HepG2 (cell line): ENCODE results near the gene CCNL1. TPM values are rescaled to one million over a fixed set of nuclear protein-coding genes. Genes with fewer than 3 reads are reported as not detected.
"Not testable (repeated sequence)": the region's sequence is repeated elsewhere in the genome, so short reads cannot be mapped to it uniquely, and the experiment has no call there.

ENCODE experiments used
- ATAC-seq: fragments of 200-7000 bp; cut with Tn5 transposase; 3 replicates; pipeline ENCODE4 v1.9.1; 2020; ENCODE audit warnings: mild to moderate bottlenecking, moderate library complexity
- BruUV-seq: library from RNA; stranded (reverse); fragments of 400-500 nt; replicated peaks from 2 replicates; lab custom pipeline; 2021; lab: Mats Ljungman, UMichigan
- CTCF ChIA-PET: fragments of 300-600 bp; formaldehyde crosslinking; extraction: SDS; loops from one replicate; lab custom pipeline; 2021; ENCODE audit warnings: low total read pairs, inconsistent platforms, low intra/inter-chr PET ratio; lab: Yijun Ruan, JAX
- POLR2A ChIA-PET: fragments of 350-600 bp; sonication (Branson Sonifier 250); formaldehyde crosslinking; loops from one replicate; lab custom pipeline; 2020; ENCODE audit warnings: antibody characterized with exemption, inconsistent platforms; lab: Yijun Ruan, JAX
- DNase-seq: peaks from one replicate; pipeline ENCODE4 v3.0.0-alpha.2; 2015; ENCODE audit warnings: low spot score
- FAIRE-seq: peaks from 3 replicates; lab custom pipeline; 2011; peaks lifted over from hg19 to GRCh38; lab: Jason Lieb, UNC
- H2AFZ ChIP-seq: one replicate; pipeline ENCODE4 v1.6.1; 2011; ENCODE audit warnings: low read length, inconsistent platforms
- H3K27ac ChIP-seq: fragments of 300-600 bp; 3 replicates; pipeline ENCODE4 v1.8.0; 2011; ENCODE audit warnings: mixed run types, mild to moderate bottlenecking, mixed read lengths, low read length, inconsistent platforms; ENCODE audit not compliant: insufficient read depth; ENCODE audit errors: extremely low read length
- H3K27me3 ChIP-seq, 2 experiments: fragments of 200-600 bp in 1 of 2; 2 replicates in 1 of 2; 3 replicates in 1 of 2; pipeline versions ENCODE4 v1.6.0 to v1.8.0; 2011; ENCODE audit warnings: low read length in 2 of 2, mild to moderate bottlenecking in 2 of 2, moderate library complexity in 2 of 2, inconsistent platforms in 1 of 2; ENCODE audit not compliant: insufficient read depth in 2 of 2, control insufficient read depth in 1 of 2
- H3K36me3 ChIP-seq, 2 experiments: fragments of 200-600 bp in 1 of 2; replicated peaks in 1 of 2; 2 replicates in 1 of 2; 3 replicates in 1 of 2; pipeline versions ENCODE4 v1.5.1 to v1.8.0; 2011; ENCODE audit warnings: low read length in 2 of 2, inconsistent platforms in 1 of 2; ENCODE audit not compliant: insufficient read depth in 2 of 2, control insufficient read depth in 1 of 2
- H3K4me1 ChIP-seq: 2 replicates; pipeline ENCODE4 v1.5.1; 2012; ENCODE audit warnings: low read length, inconsistent platforms; ENCODE audit not compliant: insufficient read depth
- H3K4me2 ChIP-seq: 2 replicates; pipeline ENCODE4 v1.6.0; 2011; ENCODE audit warnings: low read depth, low read length, inconsistent platforms
- H3K4me3 ChIP-seq, 3 experiments: fragments of 200-600 bp in 1 of 3; sonication (generic), shearing (Covaris generic) in 1 of 3; replicated peaks in 1 of 3; 2 replicates each; pipeline ENCODE4 v1.5.1; 2011 to 2016; ENCODE audit warnings: low read length in 3 of 3, inconsistent platforms in 2 of 3, low read depth in 2 of 3, mild to moderate bottlenecking in 2 of 3, control low read depth in 1 of 3, mixed read lengths in 1 of 3; ENCODE audit not compliant: insufficient read depth in 1 of 3
- H3K79me2 ChIP-seq: one replicate; pipeline ENCODE4 v1.6.1; 2011; ENCODE audit warnings: low read length, inconsistent platforms; ENCODE audit not compliant: insufficient read depth
- H3K9ac ChIP-seq: 2 replicates; pipeline ENCODE4 v1.6.0; 2011; ENCODE audit warnings: mild to moderate bottlenecking, low read depth, low read length, inconsistent platforms; ENCODE audit not compliant: insufficient read depth
- H3K9me3 ChIP-seq: 2 replicates; pipeline ENCODE4 v1.5.1; 2012; ENCODE audit warnings: mild to moderate bottlenecking, low read length
- H4K20me1 ChIP-seq: 2 replicates; pipeline ENCODE4 v1.6.0; 2011; ENCODE audit warnings: inconsistent platforms, mild to moderate bottlenecking, low read length, moderate library complexity; ENCODE audit not compliant: insufficient read depth
- NFE2L1 ChIP-seq: sonication (generic); formaldehyde crosslinking; IDR thresholded peaks from 2 replicates; pipeline ENCODE4 v1.4.0; 2020; ENCODE audit warnings: missing genetic modification reagents, mild to moderate bottlenecking, borderline replicate concordance
- POGZ ChIP-seq: sonication (generic); formaldehyde crosslinking; IDR thresholded peaks from 2 replicates; pipeline ENCODE4 v1.4.0; 2020; ENCODE audit warnings: mild to moderate bottlenecking, missing genetic modification reagents
- SNRNP70 ChIP-seq: fragments of 200-400 bp; formaldehyde crosslinking; IDR thresholded peaks from 2 replicates; pipeline ENCODE4 v1.6.1; 2017; ENCODE audit warnings: mild to moderate bottlenecking, low read depth, low read length, moderate library complexity
- ZNF652 ChIP-seq: IDR thresholded peaks from 2 replicates; pipeline ENCODE4 v1.6.1; 2016; ENCODE audit warnings: low read depth, borderline replicate concordance
- ZNF75D ChIP-seq: sonication (generic); formaldehyde crosslinking; IDR thresholded peaks from 2 replicates; pipeline ENCODE4 v1.8.1; 2023; ENCODE audit warnings: missing genetic modification reagents, mild to moderate bottlenecking, borderline replicate concordance
- WGBS: methylation state at CpG from one replicate; pipeline ENCODE4 v1.1.6; 2017; ENCODE audit warnings: low lambda C conversion rate; 5-methylcytosine and 5-hydroxymethylcytosine counted together
- in situ Hi-C: cut with HindIII; loops from 2 replicates; pipeline ENCODE4 v1.10.0; 2017; ENCODE audit warnings: low pct_unique_long_range_greater_than_20kb; ENCODE audit not compliant: extremely low pct_ligation_motif_present
- intact Hi-C: fragments of 100-400 bp; cut with micrococcal nuclease; formaldehyde crosslinking; loops from one replicate; pipeline ENCODE4 v1.10.0; 2022; ENCODE audit not compliant: unreplicated experiment
- polyA plus RNA-seq, 8 experiments: library from polyadenylated mRNA; depleted of rRNA in 3 of 8; stranded (reverse) in 7 of 8; unstranded in 1 of 8; fragments of >200 nt; fragmentation: Illumina TruSeq in 4 of 8; extraction: Trizol in 4 of 8; gene quantifications; 2 replicates each; pipeline versions ENCODE4 v1.2.1 to v1.2.3, GENCODE V29; 2011 to 2016; ENCODE audit warnings: low read depth in 4 of 8, missing spikeins in 1 of 8, mixed read lengths in 1 of 8; ENCODE audit not compliant: insufficient read depth in 1 of 8
- total RNA-seq, 5 experiments: library from RNA; depleted of rRNA; stranded (reverse); fragments of >200 nt; fragmentation: Illumina TruSeq; extraction: Trizol; gene quantifications; 2 replicates each; pipeline ENCODE4 v1.2.3, GENCODE V29; 2016; ENCODE audit warnings: low read depth in 1 of 5
- TF ChIP-seq, protein P1 (sequence below): sonication (generic); formaldehyde crosslinking; conservative IDR thresholded peaks from 2 replicates; pipeline ENCODE4 v1.4.0; 2020; ENCODE audit warnings: missing genetic modification reagents
- TF ChIP-seq, protein P2 (sequence below): sonication (generic); formaldehyde crosslinking; IDR thresholded peaks from 2 replicates; pipeline ENCODE4 v1.9.0; 2021; ENCODE audit warnings: missing genetic modification reagents, borderline replicate concordance
- TF ChIP-seq, protein P3 (sequence below): sonication (generic); formaldehyde crosslinking; IDR thresholded peaks from 2 replicates; pipeline ENCODE4 v1.4.0; 2020; ENCODE audit warnings: missing genetic modification reagents

CCNL1 gene
- total and polyA plus RNA-seq, 2 of the 13 experiments (the other 11 are each of a cell fraction or from before 2014, with no cell fraction given) = 151 to 303 TPM

DNA sequence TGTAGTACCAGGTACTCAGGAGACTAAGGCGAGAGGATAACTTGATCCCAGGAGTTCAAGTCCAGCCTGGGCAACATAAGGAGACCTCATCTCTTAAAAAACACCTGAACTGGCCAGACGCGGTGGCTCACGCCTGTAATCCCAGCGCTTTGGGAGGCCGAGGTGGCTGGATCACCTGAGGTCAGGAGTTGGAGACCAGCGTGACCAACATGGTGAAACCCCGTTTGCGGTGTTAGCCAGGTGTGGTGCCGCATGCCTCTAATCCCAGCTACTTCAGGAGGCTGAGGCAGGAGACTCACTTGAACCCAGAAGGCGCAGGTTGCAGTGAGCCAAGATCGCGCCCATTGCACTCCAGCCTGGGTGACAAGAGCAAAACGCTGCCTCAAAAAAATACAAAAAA lies 13.4 kb upstream of the CCNL1 start:
- intact Hi-C loops, ATAC-seq, H3K9me3 ChIP-seq, H2AFZ ChIP-seq, H3K27me3 ChIP-seq, H4K20me1 ChIP-seq, H3K36me3 ChIP-seq, H3K27ac ChIP-seq, DNase-seq, FAIRE-seq, CTCF ChIA-PET, in situ Hi-C loops, BruUV-seq, H3K4me2 ChIP-seq, H3K9ac ChIP-seq: not testable (repeated sequence)
- WGBS = 97% methylated on average over 14 of the region's 14 CpGs
- Histone ChIP-seq H3K79me2 (peaks cover 10% of the 10 kb centered on the region), H3K4me3 (0 out of 6 replicates have a peak overlapping the region, but pooled peaks of 1 of the 3 experiments have one; percentile 51), H3K4me1 (peaks cover 35% of the 10 kb centered on the region)
- POLR2A ChIA-PET = interaction anchor here (1.3 to 7.5 kb wide), 4 partner anchors 10 to 499 kb away, joined by 7 to 484 read pairs (median 11); partner anchors contain the start of genes CCNL1 and TIPARP

DNA sequence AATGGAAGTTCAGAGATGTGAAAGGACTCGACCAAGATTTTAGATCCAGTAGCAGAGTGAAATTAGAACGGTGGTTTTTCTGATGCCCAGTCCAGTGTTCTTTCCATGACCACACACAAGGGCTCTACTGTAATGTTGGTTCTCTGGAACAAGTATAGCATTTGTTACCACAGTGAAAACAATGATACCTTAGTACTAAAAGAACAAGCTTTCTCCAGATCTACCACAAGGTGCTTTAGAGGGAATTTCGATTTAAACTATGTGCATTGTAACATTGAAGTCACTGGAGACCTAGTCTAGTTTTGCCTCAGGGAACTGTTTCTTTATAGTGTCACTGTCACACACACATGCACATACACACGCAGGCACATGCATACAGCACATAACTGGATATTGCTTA lies 12.8 kb upstream of the CCNL1 start:
- in situ Hi-C loops (no loop called here), intact Hi-C loops (no loop called here)
- ChIA-PET CTCF (no interaction called here), POLR2A (interaction anchor here (7.5 kb wide), 1 partner anchor 10 kb away, joined by 484 read pairs; the partner anchor contains the start of gene CCNL1)
- no TSS peak for BruUV-seq
- FAIRE-seq (no peak), ATAC-seq (no peak), DNase-seq (no peak)
- H3K9ac ChIP-seq = no peak overlapping the region
- H2AFZ ChIP-seq = no peak overlapping the region
- H3K4me3 ChIP-seq = no peak overlapping the region
- no peaks in the 10 kb centered on the region for H3K9me3 ChIP-seq
- H4K20me1 ChIP-seq = no peaks in the 10 kb centered on the region
- H3K4me2 ChIP-seq = no peak overlapping the region
- peaks cover 10% of the 10 kb centered on the region for H3K79me2 ChIP-seq
- no peaks in the 10 kb centered on the region; a peak in 1 of 5 replicates for H3K27me3 ChIP-seq
- H3K36me3 ChIP-seq = no peaks in the 10 kb centered on the region
- 55% methylated on average over 4 of the region's 4 CpGs for WGBS
- peaks cover 30% of the 10 kb centered on the region for H3K4me1 ChIP-seq
- no peak overlapping the region for H3K27ac ChIP-seq
- no peak for TF ChIP-seq SNRNP70
- TF ChIP-seq POGZ (CRISPR knock-in tag) = no peak
- TF ChIP-seq, protein P1, sequence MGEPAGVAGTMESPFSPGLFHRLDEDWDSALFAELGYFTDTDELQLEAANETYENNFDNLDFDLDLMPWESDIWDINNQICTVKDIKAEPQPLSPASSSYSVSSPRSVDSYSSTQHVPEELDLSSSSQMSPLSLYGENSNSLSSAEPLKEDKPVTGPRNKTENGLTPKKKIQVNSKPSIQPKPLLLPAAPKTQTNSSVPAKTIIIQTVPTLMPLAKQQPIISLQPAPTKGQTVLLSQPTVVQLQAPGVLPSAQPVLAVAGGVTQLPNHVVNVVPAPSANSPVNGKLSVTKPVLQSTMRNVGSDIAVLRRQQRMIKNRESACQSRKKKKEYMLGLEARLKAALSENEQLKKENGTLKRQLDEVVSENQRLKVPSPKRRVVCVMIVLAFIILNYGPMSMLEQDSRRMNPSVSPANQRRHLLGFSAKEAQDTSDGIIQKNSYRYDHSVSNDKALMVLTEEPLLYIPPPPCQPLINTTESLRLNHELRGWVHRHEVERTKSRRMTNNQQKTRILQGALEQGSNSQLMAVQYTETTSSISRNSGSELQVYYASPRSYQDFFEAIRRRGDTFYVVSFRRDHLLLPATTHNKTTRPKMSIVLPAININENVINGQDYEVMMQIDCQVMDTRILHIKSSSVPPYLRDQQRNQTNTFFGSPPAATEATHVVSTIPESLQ (CRISPR knock-in tag) = no peak
- no peak for TF ChIP-seq NFE2L1 (CRISPR knock-in tag)
- TF ChIP-seq ZNF75D (CRISPR knock-in tag) = no peak
- no peak for TF ChIP-seq ZNF652 (CRISPR knock-in tag)
- TF ChIP-seq, protein P2, sequence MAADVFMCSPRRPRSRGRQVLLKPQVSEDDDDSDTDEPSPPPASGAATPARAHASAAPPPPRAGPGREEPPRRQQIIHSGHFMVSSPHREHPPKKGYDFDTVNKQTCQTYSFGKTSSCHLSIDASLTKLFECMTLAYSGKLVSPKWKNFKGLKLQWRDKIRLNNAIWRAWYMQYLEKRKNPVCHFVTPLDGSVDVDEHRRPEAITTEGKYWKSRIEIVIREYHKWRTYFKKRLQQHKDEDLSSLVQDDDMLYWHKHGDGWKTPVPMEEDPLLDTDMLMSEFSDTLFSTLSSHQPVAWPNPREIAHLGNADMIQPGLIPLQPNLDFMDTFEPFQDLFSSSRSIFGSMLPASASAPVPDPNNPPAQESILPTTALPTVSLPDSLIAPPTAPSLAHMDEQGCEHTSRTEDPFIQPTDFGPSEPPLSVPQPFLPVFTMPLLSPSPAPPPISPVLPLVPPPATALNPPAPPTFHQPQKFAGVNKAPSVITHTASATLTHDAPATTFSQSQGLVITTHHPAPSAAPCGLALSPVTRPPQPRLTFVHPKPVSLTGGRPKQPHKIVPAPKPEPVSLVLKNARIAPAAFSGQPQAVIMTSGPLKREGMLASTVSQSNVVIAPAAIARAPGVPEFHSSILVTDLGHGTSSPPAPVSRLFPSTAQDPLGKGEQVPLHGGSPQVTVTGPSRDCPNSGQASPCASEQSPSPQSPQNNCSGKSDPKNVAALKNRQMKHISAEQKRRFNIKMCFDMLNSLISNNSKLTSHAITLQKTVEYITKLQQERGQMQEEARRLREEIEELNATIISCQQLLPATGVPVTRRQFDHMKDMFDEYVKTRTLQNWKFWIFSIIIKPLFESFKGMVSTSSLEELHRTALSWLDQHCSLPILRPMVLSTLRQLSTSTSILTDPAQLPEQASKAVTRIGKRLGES (CRISPR knock-in tag) = no peak
- TF ChIP-seq, protein P3, sequence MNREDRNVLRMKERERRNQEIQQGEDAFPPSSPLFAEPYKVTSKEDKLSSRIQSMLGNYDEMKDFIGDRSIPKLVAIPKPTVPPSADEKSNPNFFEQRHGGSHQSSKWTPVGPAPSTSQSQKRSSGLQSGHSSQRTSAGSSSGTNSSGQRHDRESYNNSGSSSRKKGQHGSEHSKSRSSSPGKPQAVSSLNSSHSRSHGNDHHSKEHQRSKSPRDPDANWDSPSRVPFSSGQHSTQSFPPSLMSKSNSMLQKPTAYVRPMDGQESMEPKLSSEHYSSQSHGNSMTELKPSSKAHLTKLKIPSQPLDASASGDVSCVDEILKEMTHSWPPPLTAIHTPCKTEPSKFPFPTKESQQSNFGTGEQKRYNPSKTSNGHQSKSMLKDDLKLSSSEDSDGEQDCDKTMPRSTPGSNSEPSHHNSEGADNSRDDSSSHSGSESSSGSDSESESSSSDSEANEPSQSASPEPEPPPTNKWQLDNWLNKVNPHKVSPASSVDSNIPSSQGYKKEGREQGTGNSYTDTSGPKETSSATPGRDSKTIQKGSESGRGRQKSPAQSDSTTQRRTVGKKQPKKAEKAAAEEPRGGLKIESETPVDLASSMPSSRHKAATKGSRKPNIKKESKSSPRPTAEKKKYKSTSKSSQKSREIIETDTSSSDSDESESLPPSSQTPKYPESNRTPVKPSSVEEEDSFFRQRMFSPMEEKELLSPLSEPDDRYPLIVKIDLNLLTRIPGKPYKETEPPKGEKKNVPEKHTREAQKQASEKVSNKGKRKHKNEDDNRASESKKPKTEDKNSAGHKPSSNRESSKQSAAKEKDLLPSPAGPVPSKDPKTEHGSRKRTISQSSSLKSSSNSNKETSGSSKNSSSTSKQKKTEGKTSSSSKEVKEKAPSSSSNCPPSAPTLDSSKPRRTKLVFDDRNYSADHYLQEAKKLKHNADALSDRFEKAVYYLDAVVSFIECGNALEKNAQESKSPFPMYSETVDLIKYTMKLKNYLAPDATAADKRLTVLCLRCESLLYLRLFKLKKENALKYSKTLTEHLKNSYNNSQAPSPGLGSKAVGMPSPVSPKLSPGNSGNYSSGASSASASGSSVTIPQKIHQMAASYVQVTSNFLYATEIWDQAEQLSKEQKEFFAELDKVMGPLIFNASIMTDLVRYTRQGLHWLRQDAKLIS = no peak
